NCI-H510A treated with DMSO at 0.1 percent for 48 hours (cell line): ENCODE data around the gene PPM1K.

ENCODE experiments used
- DNase-seq: peaks from one replicate; lab custom pipeline; 2025; lab: John Stamatoyannopoulos, UW

Gene PPM1K

GRCh38 chr4:88217169-88217568 lies 67.2 kb downstream of the PPM1K start:
- no peak for DNase-seq

- DNase-seq, result no peak
Measured at GRCh38 chr4:88216395-88216794, 68.0 kb downstream of the PPM1K start.

- no peak for DNase-seq
Measured at GRCh38 chr4:88215351-88215750, 69.0 kb downstream of the PPM1K start.

GRCh38 chr4:88212253-88212561 lies 72.2 kb downstream of the PPM1K start:
- DNase-seq, result no peak

GRCh38 chr4:88211473-88212252 lies 72.7 kb downstream of the PPM1K start:
- peak; percentile 53 for DNase-seq

GRCh38 chr4:88208156-88208555 lies 76.2 kb downstream of the PPM1K start:
- no peak for DNase-seq
